ENCODE measurements around the gene TNRC6C. TPM values are rescaled to one million over a fixed set of nuclear protein-coding genes. Genes with fewer than 3 reads are reported as not detected.

The TNRC6C gene
- total RNA-seq, 1 donor from 2014 or later = 22.4 TPM

DNA sequence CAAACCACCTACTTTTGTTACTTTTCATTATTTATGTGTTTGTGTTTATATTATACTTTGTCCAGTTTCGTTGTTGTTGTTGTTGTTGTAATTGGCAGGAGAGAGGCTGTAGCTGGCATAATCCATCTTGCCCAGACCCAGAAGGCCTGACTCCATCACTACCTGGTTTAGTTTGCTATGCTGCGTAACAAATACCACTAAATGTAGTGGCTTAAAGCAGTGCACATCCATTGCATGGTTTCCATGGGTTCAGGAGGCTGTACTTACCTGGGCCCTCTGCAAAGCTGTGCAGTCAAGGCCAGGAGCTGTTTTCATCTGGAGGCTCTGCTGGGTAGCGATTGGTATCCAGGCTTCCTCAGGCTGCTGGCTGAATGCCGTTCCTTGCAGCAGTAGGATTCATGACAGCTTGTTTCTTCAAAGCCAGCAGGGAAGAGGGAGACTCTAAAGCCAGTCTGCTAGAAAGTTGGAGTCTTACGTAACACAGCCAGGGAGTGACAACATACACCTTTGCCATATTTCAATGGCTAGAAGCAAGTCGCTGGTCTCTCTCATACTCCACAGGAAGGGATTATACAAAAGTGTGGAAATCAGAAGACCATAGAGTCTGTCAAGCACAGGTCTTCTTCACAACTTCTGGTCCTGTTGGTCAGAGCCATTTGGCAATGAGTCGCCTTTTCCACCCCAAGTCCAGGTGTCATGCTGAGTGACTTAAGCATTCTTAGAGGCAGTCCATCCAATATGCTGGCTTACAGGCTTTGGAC lies 41.1 kb downstream of the TNRC6C start:
- Histone ChIP-seq H3K4me3 (no peak overlapping the region), H3K27ac (no peak overlapping the region), H3K36me3 (no peaks in the 10 kb centered on the region), H3K9me3 (no peaks in the 10 kb centered on the region), H3K4me1 (peaks cover 26% of the 10 kb centered on the region), H3K27me3 (ENCODE audit: low read depth) (no peaks in the 10 kb centered on the region)
- intact Hi-C loops (cut with DNase I) = no loop called here
- DNase-seq (no peak), ATAC-seq (no peak)
- TF ChIP-seq CTCF (IDR thresholded peaks at IDR 0.05) = no peak

DNA sequence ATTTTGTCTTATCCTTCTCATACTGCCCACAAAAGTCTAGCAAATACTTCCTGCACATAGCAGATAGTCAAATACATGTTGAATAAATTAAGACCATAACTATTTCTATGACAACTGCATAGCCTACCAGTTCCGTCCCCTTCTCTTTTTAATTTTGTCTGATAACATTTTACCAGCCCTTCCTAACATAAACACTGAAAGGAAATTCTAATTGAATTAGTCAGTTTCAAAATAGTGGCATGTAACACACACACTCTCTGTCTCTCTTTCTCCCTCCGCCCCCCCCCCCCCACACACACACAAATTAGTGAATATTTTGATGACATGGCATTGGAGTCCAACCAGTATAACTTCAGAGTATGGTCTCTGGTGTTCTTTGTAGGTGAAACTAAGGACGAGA lies 41.8 kb downstream of the TNRC6C start:
- H3K9me3 ChIP-seq = no peaks in the 10 kb centered on the region
- no peak overlapping the region for H3K4me3 ChIP-seq
- no peak for DNase-seq
- H3K4me1 ChIP-seq = peaks cover 21% of the 10 kb centered on the region
- no peak for ATAC-seq
- no peaks in the 10 kb centered on the region for H3K27me3 ChIP-seq (ENCODE audit: low read depth)
- peaks cover under 1% of the 10 kb centered on the region for H3K36me3 ChIP-seq
- no peak overlapping the region for H3K27ac ChIP-seq
- intact Hi-C loops (cut with DNase I) = no loop called here
- no peak for TF ChIP-seq CTCF (IDR thresholded peaks at IDR 0.05)

DNA sequence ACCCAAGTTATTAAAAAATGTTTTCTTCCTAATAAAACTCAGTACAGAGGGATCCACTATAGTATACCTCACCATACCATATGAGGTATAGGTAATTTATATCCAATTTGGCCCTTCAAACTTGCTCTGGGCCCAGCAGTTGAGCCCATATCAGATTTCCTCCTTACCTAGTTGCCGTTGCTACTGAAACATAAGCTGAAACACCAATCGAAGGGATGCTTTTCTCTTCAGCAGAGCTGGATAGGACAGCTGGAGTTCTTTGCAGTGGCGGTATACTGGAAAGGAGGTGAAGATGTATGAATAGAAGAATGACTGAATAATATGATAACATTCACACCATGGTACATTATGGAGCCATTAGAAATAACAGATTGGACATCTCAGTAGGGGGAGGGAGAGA lies 42.7 kb downstream of the TNRC6C start:
- DNase-seq = no peak
- H3K27me3 ChIP-seq (ENCODE audit: low read depth) = no peaks in the 10 kb centered on the region
- H3K4me3 ChIP-seq = no peak overlapping the region
- no peak for ATAC-seq
- H3K9me3 ChIP-seq = no peaks in the 10 kb centered on the region
- TF ChIP-seq CTCF (IDR thresholded peaks at IDR 0.05) = no peak
- no peak overlapping the region for H3K27ac ChIP-seq
- H3K4me1 ChIP-seq = peaks cover 16% of the 10 kb centered on the region
- intact Hi-C loops (cut with DNase I) = no loop called here
- H3K36me3 ChIP-seq = peaks cover 9% of the 10 kb centered on the region

DNA sequence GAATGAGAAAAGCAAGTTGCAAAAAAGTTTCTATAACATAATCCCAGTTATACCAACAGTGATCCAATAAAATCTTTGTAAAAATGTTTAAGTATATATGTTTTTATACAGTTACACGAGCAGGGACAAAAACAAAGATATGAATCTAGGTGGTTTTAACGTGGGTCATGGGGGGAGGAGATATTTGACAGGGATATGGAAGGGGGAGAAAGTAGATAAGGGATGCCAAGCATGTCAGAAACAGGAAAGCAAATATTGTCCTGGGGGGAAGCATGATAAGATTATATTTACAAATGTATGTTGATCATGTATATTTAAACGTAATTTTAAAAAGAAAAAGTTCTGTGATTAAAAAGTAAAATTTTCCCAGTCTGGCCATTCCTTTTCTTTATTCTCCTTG lies 43.1 kb downstream of the TNRC6C start:
- no peak for TF ChIP-seq CTCF (IDR thresholded peaks at IDR 0.05)

DNA sequence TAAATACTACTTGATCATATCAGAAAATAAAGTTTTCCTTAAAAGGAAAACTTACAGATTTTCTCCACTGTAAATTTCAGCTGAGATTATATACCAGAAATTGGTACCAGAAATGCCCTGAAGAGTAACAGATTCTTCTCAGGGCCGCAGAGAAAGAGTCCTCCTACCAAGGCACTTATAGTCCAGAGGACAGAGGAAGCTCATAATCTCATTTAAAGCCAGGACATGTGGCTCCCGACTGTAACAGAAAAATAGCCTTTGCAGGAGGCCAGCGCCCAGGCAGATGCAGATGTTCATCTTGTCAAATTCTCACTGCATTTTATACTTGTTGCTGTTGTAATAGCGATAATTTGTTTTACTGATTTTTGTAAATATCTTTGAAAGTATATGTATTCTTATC lies 43.7 kb downstream of the TNRC6C start:
- intact Hi-C loops (cut with DNase I) = no loop called here
- Histone ChIP-seq H3K4me1 (peaks cover 16% of the 10 kb centered on the region), H3K27me3 (ENCODE audit: low read depth) (no peaks in the 10 kb centered on the region), H3K4me3 (no peak overlapping the region), H3K27ac (no peak overlapping the region), H3K36me3 (peaks cover 9% of the 10 kb centered on the region), H3K9me3 (no peaks in the 10 kb centered on the region)
- ATAC-seq (no peak), DNase-seq (no peak)
- no peak for TF ChIP-seq CTCF (IDR thresholded peaks at IDR 0.05)

More for the DNA sequence above, 43.1 kb downstream of the TNRC6C start:
- ATAC-seq (no peak), DNase-seq (no peak)
- H3K36me3 ChIP-seq = peaks cover 9% of the 10 kb centered on the region
- H3K27ac ChIP-seq = no peak overlapping the region
- H3K27me3 ChIP-seq (ENCODE audit: low read depth) = no peaks in the 10 kb centered on the region
- H3K4me3 ChIP-seq = no peak overlapping the region
- H3K9me3 ChIP-seq = no peaks in the 10 kb centered on the region
- peaks cover 16% of the 10 kb centered on the region for H3K4me1 ChIP-seq
- intact Hi-C loops (cut with DNase I) = no loop called here
